CD1c-positive myeloid dendritic cell (primary cell): ENCODE results near the gene PC.

Source experiments
- DNase-seq: peaks from one replicate; pipeline ENCODE4 v3.0.0-alpha.2; 2016; ENCODE audit errors: extremely low spot score

PC gene

GRCh38 chr11:66951927-66952337, 6.3 kb downstream of the PC start:
- no peak for DNase-seq

- no peak for DNase-seq
These were observed 7.0 kb downstream of the PC start for GRCh38 chr11:66951135-66951534.

GRCh38 chr11:66950112-66950535, 8.1 kb downstream of the PC start:
- DNase-seq: peak; percentile 16

GRCh38 chr11:66938582-66939135, 19.5 kb downstream of the PC start:
- no peak for DNase-seq

GRCh38 chr11:66937193-66937733, 20.9 kb downstream of the PC start:
- DNase-seq: no peak

DNA sequence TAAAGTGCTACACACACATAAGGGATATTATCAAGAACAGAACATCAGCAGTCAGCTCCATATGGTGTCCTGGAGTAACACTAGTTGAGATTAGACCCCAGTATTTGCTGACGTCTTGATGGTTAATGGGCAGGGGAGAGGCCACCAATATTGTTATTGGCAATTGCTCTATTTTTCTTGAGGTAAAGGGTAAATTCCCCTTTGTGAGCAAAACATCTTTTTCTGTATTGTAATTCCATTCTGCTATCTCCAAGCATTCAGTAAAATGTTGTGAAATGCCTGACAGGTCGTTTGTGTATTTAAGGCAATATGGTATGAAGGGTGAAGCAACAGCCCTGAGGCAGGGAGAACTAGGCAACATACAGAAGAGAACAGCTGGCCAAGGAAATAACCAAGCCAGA, 21.9 kb downstream of the PC start:
- DNase-seq: no peak

DNA sequence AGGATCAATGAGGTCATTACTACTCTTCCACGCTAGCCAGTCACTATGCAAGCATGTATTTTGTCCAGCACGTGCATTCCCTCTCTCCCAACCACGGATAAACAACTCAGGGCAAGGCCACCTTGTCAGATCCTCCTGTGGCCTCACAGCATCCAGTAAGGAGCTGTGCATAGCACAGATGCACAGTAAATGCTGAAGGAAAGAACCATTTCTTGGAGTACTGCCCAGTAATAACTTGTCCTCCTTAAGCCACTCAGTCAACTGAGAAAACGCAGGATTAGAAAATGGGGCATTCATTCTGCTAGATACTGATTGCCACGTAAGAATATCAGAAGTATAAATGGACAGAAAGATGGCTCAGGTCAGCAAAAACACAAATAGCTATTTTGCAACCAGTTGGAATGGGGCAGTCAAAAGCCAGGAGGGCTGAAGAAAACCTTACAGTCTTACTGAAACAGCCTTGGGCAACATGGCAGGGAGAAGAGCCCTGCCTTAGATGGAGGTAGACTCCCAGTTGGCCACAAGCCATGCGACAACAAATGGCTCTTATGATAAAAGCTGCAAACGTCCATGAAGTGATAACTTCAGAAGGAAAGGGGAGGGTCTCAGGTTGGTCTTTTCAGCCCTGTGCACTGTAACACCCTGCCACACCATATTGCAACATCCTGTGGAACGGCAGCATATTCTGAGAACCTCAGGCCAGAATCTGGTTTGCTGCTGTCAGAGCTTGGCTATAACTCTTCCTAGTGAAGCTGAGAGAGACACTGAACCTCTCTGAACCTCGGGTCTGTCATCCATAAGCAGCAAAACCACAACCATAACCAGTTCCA, 23.0 kb downstream of the PC start:
- DNase-seq: no peak

DNA sequence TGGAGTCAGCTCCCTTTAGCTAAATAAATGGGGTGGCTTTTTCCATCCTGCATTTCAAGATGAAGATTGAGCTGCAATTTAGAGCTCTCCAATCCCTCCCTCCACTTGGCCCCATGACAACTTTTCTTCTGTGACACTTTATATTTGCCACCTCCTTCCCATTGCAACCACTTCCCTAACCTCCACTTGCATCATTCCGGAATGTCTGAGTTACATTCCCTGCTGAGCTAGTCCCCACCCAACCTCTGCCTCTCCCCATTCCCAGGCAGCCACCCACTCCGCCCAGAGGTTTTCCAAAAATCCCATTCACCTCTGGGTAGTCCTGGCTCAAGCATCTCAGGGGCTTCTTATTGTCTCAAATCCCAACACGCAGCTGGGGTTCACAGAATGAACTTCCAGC, 24.7 kb downstream of the PC start:
- DNase-seq: no peak

- DNase-seq: no peak
These were observed 25.6 kb downstream of the PC start for GRCh38 chr11:66932543-66932942.

- DNase-seq: no peak
These were observed 28.4 kb downstream of the PC start for GRCh38 chr11:66929753-66930152.

DNA sequence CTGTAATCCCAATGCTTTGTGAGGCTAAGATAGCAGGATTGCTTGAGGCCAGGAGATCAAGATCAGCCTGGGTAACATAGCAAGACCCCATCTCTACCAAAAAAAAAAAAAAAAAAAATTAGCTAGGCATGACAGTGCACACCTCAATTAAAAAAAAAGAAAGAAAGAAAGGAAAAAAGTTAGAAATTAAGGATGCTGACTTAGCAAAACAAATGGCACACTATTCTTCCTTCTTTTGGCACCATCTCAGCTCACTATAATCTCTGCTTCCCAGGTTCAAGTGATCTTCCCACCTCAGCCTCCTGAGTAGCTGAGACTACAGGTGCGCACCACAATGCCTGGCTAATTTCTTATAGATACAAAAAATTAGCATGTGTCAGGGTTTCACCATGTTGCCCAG, 33.9 kb downstream of the PC start:
- no peak for DNase-seq

GRCh38 chr11:66922551-66922950, 35.6 kb downstream of the PC start:
- peak; percentile 31 for DNase-seq

- peak; percentile 62 for DNase-seq
These were observed 37.0 kb downstream of the PC start for GRCh38 chr11:66920978-66921784.

DNA sequence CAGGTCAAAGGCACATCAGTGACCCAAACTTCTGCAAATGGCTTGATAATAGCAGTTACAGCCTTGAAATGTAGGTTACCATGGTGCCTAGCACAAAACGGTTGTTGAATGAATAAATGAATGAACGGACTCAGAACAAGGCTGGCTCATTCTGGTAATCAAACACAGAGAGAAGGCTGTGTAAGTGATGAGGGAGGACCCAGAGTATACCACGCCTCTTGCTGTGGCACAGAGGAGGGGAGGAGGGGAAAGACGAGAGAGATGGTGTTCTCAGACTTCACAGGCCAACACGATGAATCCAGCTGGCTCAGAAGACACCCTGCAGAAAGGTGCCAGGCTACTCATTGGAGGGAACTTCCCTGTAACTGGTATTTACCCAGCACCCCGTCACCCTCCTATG, 38.3 kb downstream of the PC start:
- DNase-seq: no peak

- DNase-seq: peak; percentile 54
These were observed 39.4 kb downstream of the PC start for GRCh38 chr11:66918741-66919140.

GRCh38 chr11:66915866-66916265, 42.3 kb downstream of the PC start:
- no peak for DNase-seq

DNA sequence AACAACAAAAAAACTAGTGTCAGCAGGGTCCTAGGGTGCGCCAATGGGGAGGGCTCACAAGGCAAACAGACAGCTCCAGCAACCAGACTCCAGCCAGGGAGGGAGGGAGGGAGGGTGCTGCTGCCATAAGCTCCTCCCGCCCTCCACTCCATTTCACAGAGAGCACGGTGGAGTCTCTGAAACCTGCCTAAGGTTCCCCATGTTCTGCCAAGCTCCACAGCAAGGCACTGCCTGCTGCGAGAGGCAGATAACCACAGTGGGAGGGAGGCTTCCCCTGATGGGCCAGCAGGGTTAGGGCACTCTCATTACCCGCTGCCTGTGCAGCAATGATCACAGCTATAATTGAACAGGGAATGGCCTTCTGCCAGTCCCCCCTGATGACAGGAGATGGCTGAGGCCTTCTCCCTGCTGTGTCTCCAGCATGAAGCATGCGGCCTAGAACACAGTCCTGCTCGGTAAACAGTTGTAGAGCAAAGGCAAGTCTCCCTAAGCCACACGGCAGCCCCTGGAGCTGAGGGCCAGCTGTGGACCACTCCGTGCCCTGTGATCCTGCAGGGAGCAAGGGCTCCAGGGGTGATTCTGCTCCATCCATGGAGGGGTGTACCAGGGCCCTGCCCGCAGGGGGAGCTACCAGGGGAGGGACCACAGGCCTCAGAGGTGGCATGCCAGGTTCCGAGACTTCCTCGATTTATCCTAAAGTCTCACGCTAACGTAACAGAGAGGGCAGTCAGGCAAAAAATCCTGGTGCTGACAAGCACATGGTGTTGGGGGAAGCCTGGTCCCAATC, 42.9 kb downstream of the PC start:
- no peak for DNase-seq

GRCh38 chr11:66914505-66914904, 43.7 kb downstream of the PC start:
- no peak for DNase-seq

GRCh38 chr11:66912911-66913310, 45.3 kb downstream of the PC start:
- DNase-seq: no peak

DNA sequence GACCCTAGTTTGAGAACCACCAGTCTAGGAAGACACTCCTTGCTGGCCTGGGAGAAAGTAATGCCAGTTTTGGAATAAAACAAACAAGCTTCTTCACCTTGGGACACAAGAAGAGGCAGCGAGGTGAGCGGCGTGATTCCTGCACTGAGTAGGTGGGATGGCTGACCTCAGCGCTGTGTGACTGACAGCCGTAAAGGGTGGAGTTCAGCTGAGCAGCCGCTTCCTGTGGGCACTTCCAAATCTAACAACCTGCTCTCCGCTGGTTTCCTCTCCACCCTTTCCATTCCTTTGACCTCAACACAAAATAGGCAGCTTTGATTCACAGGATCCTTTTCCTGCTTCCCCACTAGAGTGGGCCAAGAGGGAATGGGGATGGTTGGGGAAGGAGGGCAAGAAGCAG, 45.8 kb downstream of the PC start:
- no peak for DNase-seq

DNA sequence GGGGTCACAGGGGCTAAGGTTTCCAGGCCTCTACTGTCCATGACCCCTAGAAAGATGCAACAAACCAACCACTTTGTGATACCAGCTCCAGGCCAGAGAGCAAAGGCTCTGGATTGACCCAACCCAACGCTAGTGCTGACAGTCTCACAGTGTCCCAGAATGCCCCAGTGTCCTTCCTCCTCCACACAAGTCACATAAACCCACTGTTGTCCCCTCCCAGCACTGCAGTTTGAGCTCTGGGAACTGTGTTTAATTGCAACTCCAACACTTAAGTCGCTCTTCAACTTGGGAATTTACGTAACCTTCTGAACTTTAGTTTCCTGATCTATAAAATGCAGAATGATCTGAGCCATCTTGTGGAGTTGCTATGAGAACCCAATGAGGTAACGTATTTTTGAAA, 47.5 kb downstream of the PC start:
- DNase-seq: no peak

DNA sequence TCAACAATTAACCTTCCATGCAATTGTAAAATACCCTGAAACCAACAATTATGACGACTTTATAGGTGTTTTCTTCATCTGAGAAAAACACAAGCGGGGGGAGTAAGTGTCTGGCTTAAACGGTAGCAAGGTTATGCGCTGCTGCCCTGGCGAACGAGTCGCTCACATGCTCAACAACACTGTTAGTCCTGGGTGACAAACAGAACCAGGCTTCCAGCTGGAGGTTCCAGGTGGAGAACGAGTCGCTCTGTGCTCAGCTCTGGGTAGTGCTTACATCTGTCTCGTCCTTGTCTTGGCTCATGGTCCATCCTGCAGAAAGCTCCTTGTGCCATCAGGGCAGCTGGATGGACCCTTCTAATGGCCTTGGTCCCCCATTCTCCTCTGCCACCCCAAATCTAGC, 48.2 kb downstream of the PC start:
- DNase-seq: no peak
